DOHH2 (cell line): ENCODE data around the gene RFX4.

Source experiments
- CTCF ChIP-seq: fragments of 200-600 bp; sonication (generic); IDR thresholded peaks from one replicate; pipeline ENCODE4 v1.5.1; 2014; ENCODE audit warnings: antibody characterized with exemption, mild to moderate bottlenecking, low read depth, low read length; ENCODE audit not compliant: poor library complexity, severe bottlenecking
- EZH2phosphoT487 ChIP-seq: fragments of 200-600 bp; sonication (generic); IDR thresholded peaks from 2 replicates; pipeline ENCODE4 v1.6.1; 2017; ENCODE audit warnings: borderline replicate concordance, mild to moderate bottlenecking, antibody characterized with exemption, low read length, moderate library complexity, mixed read lengths

GRCh38 chr12:106576848-106577247 lies 6.0 kb upstream of the RFX4 start:
- TF ChIP-seq CTCF (no peak), EZH2phosphoT487 (no peak)
